Kidney capillary endothelial cell (primary cell): Measurements from ENCODE around the gene NAGLU.

Source experiments
- DNase-seq: peaks from one replicate; pipeline ENCODE4 v3.0.0-alpha.2; 2018; ENCODE audit warnings: low spot score

NAGLU gene

DNA sequence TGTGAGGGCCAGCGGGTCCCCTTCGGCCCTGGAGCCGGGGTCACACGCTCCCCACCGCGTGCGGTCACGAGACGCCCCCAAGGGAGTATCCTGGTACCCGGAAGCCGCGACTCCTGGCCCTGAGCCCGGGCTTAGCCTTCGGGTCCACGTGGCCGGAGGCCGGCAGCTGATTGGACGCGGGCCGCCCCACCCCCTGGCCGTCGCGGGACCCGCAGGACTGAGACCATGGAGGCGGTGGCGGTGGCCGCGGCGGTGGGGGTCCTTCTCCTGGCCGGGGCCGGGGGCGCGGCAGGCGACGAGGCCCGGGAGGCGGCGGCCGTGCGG is at the start of gene NAGLU:
Gene NAGLU (plus strand): TSS at position 194 of the 324 bp plus-strand sequence. CDS start 32 bp downstream, at position 226.
- DNase-seq = peak; percentile 83

DNA sequence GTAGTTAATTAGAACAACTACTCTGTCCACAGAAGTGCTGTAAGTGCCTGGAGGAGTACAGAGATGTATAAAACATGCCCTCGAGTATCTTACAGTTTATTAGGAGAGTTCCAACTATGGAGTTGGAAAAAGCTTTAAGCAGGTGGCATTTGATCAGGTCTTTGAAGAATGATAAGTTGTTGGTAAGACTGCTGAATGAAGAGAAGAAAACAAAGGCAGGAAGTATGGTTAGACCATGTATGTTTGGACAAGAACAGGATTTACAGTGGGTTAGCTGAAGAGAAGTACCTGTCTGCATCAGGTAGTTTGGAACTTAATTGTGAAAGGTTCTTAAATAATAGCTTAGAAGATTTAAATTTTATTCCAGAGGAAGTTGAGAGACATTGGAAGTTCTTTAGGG is 48.0 kb upstream of the NAGLU start:
- DNase-seq = no peak

DNA sequence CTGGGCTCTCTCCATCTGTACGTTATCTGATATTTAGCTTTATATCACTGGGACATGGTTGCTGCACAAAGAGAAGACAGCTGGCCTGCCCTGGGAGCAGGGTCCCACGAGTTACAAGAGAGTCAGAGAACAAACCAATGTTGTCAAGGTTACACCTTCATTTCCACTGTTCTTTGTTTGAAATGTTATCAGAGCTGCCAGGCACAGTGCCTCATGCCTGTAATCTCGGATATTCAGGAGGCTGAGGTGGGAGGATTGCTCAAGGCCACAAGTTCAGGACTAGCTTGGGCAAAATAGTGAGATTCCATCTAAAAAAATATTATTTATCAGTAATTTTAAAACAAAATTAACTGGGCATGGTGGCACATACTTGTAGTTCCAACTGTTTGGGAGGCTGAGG is 42.7 kb upstream of the NAGLU start:
- DNase-seq = no peak

DNA sequence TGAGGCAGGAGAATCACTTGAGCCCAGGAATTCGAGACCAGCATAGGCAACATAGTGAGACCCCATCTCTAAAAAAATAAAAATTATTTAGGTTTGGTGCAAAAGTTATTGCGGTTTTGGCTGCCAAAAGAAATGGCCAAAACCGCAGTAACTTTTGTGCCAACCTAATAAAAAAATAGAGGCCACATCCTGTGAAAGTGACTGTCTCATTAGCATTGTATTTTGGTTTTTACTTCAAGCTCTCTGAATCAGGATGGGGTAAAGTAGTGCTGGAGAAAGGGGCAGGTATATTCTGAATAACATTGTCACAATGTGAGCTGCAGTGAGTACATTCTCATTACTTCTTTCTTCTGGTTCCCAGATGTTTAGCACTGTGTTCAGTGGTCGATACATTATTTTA is 41.4 kb upstream of the NAGLU start:
- DNase-seq = no peak

DNA sequence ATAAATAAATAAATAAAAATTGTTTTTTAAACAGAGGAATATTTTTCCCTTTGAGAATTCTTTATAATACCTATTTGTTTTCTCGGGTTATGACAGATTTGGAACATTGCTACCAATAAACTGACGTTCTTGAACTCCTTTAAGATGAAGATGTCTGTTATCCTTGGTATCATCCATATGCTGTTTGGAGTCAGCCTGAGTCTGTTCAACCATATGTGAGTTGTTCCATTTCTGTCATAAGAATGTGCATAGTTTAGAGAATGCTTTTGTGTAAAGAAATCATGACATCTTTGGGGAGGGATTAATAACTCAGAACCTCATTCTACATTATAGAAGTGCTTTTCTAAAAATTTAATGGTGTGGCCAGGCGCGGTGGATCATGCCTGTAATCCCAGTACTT is 37.2 kb upstream of the NAGLU start:
- no peak for DNase-seq

DNA sequence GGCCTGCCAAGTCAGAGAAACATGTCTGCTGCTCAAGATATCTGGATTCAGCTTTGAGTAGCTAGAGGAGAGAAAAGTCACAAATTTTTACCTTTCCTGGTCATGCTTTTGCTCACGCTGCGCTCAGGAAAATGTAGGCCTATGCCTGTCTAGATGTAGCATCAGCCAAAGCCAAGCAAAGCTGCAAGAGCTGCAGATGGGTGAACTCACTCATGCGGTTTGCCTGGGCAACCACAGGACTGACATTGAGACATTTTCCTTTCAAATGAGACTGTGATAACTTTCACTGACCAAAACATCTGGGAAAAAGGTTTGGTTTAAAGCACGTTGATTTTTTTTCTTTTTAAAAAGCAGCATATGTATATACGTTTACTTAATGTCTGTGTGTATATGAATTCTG is 34.0 kb upstream of the NAGLU start:
- DNase-seq = no peak

DNA sequence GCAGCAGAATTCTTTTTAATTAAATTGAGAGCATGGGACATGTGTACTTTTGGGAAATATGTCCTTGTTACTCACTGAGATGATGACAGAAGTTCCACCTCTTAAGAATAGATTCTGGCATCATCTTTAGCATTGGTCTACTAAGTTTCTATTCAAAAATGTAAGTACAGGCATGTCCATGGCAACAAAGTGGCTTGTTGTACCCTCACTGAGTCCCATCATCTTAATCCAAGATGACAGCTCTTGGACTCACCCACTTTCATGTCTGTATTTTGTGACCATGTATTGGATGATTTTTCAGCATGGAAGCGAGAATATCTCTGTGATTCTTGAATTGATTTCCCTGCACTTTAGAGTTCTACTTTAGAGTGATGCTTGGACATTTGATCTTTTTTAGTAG is 33.1 kb upstream of the NAGLU start:
- DNase-seq = no peak

DNA sequence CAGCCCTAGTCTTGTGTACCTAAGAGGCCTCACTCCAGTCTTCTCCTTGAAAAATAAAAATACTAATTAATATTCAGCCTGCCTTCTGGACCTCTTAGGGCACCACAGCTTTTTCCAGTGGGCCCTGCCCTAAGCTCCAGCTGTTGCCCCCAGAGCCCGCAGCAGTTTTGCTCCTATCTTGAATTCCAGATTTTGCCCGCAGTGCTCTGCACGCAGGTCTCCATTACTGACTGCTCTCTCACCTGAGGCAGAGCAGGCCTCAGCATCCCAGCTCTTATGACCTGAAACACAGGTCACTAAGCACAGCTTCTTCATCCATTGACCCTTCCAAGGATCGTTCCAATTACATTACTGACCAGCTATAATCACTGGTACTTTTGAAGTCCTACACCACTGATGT is 28.4 kb upstream of the NAGLU start:
- DNase-seq = no peak

DNA sequence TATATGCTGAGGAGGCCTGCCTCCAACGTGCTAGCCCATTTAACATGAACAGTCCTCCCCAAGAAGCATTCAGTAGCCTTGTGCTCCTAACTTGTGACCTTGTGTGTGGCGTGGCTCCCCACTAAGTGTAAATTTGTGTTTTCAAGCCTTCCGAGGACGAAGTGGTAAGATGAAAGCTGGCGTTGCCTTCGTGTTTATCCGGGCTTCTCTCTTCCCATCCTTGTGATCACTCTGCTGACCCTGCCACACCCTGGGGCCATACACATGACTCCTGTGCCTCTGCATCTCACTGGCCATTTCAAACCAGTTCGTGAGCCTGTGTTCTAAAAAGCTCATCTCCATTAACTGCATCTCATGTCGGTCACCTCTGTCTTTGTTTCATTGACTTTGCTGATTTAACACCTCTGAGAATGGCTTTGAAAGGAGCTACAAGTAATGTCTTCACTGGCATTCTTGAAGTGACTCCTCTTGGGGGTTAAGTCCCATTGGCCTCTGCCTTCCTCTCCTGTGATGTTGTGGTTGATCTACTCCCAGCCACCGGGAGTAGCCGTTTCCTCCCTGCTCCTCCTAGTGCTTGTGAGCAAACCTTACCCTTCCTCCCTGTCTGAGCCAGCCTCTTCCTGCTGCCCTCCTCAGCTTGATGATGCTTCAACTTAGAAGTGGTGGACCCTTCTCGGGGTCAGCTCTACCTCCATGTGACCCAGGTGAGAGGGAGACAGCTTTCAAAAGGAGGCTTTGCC is 27.4 kb upstream of the NAGLU start:
- peak; percentile 60 for DNase-seq

DNA sequence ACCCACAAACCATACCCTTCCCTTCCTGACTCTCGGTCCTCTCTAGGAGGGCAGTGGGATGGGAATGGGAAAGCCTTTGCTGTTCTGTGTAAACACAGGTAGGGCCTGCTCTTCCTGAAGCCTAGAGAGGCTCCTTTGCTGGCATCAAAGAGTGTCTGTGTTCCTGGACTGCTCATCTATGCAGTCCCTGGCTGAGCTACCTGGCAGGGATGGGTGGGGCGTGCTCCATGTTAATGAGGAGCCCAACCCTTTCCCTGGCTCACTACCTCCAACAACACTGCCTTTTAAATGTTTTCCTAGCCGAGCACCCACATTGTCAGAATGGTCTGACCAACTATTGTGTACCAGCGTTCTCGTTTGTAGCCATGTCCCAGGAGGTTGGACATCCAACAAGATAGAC is 26.6 kb upstream of the NAGLU start:
- DNase-seq = no peak

DNA sequence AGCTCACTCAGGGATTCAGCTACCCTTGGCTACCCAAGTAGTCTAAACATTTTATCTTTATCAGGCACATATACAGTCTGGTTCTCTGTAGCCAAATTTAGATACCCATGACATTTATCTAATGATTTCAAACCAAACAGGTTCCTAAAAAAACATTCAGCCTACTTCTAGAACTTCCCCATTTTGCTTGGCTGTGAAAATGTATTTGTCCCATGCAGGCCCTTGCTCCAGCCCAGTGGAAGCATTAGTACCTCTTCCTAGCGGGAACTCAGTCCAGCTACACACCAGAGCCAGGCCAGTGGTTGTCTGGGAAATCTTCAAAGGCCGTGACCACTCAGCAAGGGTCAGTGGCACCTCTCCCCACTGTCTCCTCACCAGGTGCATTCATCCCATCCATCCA is 26.2 kb upstream of the NAGLU start:
- no peak for DNase-seq

DNA sequence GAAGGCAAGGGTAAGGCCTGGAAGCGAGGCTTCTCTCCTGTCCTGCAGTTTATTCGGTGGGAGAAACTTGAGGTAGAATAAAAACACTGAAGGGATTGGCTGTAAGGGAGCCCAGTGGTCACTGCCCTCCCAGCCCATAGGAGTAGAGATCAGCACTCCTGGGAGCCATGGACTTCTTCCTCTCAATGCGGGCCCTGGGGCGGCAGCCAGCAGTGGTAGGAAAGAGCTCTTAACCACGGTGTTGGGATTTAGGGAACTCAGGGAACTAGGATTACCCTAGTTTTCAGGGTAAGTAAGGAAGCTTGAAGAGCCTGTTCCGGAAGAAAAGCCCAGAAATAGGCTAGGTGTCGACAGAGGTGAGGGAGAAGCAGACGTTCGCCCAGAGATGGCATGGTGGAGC is 23.8 kb upstream of the NAGLU start:
- no peak for DNase-seq

DNA sequence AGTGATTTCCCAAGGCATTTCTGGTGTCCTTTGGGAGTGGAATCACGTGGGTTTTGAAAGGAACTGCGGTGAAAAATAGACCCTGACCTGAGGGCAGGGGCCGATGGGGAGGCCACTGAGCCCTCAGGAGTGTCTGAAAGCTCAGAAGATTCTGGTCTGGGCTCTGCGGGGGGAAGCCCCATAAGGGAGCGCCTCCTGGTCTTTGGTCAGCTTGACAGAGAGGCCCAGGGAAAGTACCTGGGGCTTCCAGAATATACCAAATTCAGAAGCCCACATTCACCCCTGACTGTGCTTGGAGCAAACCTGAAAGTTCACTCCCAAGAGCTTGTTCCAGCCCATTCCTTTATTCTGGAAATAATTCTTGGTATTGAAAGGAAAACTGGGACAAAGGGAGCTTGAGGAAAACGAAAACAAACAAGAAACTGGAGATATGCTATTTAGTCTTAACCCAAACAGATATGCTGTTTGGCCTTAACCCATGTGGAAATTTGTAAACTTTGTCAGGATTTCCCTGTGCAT is 23.2 kb upstream of the NAGLU start:
- DNase-seq = no peak

DNA sequence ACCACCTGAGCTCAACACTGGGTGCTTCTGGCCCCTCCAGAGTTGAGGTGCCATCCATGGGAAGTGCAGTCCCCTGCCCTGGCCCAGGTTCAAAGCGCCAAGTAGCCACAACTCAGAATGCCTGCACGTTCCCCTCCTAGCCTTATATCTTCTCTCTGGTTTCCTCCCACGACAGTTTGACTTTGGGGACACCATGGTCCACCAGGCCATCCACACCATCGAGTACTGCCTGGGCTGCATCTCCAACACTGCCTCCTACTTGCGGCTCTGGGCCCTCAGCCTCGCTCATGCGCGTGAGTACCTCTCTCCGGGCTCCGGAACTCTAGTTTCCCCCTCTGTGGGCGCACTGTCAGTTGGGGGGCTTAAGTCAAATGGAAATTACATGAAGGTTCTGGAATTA is 22.4 kb upstream of the NAGLU start:
- DNase-seq = no peak

DNA sequence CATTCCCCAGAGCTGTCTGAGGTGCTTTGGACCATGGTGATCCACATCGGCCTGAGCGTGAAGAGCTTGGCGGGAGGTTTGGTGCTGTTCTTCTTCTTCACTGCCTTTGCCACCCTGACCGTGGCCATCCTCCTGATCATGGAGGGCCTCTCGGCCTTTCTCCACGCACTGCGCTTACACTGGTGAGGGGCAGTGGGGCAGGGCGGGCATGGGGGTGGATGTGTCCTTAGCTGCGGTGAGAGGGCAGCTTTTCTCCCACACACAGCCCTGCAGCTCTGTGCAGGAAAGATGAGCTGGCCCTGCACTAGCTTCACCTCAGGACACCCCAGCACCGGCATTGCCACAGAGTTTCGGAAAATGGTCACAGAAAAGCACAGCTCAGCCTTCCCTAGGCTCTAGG is 21.8 kb upstream of the NAGLU start:
- DNase-seq = no peak

DNA sequence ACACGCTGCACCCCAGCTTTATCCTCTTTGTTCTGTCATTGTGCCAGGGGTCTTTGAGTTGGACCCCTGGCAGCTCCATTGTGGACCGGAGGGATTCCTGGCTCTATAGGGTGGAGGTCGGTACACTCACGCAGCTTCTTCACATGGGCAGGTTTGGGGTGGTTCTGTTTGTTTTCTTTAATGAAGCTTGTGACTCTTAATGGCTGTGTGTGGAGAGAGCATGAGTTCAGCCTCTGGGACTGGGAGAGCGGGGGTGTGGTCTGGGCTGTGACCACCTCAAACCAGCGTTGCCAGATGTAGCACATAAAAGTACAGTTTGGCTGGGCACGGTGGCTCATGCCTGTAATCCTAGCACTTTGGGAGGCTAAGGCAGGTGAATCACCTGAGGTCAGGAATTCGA is 21.2 kb upstream of the NAGLU start:
- DNase-seq = no peak

DNA sequence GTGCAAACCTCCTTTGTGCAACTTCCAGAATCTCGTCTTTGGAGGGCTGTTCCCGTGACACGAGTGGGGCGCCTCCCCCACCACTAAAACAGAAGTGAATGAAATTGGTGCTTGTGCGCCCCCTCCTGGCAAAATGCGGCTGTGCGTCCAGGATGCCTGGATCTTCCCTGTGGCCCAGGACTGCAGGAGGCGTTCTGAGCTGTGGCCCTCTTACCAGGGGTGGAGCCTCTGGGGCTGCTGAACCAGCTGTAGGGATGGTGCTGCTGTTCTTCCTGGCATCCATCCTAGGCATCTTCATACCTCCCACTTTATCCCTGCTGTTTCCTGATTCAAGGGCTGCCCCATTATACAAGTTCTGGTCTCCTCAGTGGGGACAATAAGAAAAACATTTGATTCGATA is 18.5 kb upstream of the NAGLU start:
- peak; percentile 83 for DNase-seq

DNA sequence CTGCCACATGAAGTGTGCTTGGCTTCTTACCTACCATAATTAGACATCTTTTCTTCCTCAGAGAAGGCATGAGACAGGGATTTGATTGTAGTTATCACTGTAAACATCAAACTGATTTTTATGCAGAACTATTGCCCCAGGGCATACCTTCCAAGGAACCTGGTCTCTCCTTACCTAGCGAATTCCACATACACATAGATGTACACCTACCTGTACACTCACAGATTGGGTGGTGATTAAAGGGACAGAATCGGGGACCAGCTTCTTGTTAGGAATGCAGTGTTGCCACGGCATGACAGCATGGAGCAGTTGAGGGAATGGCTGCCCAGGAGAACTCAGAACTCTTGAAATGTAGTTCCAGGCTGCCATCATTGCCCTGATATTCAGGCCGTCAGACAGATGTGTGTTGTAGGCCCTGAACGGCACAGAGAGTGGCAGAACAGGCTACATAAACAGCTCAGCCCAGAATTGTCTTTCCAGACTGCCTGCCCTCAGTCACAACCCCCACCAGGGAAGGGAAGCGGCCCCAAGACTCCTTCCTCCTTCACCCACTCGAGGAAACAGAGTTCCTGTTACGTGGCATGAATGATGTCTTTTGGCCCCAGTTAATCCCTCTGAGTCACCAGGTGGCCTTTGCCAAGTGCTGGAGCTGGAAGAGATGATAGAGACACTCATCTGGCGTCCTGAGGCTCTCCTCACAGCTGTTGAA is 17.8 kb upstream of the NAGLU start:
- peak; percentile 99 for DNase-seq

DNA sequence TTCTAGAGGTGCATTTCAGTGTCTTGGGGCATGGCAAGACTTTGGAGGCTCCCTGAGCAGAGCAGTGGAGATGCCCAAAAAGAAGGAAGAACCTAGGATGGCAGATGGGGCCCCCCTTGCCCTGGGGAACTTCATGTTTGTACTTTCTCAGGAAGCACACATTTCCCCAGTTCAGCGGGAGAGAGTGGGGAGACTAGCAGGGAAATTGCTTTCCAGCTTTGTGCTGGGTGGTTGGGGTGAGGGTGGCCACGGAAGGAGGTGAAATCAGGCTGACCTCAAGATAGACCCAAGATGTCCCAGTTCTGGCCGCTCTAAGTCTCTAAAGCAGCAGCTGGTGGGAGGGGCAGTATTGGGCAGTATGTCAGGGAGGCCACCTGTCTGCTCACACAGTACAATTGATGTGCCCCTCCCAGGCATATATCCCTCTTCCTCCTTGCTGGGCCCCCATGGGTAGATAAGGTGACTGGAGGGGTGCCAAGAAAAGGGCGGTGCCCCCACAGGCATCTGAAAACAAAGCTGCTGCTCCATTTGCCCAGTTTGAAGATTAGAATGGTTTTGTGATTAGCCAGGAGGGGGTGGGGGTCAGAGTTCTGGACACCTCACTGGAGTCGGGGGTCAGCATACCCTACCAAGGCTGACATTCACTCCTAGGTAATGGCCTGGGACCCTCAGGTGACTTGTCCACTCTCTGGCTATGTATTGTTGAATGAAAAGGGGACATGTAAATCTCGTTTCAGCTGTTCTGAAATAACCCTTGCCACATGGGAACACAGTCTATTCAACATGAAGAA is 17.1 kb upstream of the NAGLU start:
- peak; percentile 62 for DNase-seq

DNA sequence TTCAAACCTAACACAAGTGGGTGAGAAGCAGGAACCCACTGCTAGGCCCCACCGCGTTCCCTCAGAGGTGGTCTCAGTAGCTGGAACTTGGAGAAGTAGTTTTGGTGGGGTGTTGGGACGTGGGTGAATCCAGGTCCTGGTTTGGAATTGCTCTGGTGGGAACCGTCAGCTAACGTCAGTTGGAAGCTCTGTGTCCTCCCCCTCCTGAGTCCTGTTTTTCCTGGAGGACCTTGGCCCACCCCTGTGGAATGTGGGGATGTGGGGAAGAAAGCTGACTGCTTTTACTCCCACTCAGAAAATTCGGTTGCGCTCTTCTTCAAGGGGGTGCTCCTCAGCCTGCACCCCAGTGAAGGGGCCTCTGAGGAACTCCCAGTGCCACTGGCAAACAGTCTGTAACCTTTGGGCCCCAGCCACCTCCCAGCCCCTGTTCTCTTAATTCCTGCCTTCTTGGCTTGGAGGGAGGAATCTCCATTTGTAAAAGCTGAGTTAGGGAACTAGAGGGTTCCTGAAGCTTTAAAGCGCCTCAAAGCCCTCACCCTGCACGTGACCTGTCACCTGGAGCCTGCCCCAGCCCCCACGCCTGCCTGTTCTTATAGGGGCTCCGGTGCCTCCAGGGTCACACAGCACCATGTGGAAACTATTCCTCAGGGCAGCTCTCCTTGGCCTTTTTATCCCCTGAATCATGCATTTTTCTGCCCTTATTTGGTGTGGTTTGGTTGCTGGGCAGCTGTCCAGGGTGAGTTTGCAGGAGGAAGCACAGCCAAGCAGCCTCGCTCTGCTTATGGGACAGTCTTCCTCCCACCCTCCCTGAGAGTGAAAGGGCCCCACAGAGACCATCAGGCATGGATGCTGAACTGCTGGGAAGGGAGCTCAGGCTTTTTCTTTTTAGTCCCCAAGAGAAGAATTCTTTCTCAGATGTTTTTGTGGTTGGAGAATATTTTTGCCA is 16.2 kb upstream of the NAGLU start:
- peak; percentile 98 for DNase-seq

DNA sequence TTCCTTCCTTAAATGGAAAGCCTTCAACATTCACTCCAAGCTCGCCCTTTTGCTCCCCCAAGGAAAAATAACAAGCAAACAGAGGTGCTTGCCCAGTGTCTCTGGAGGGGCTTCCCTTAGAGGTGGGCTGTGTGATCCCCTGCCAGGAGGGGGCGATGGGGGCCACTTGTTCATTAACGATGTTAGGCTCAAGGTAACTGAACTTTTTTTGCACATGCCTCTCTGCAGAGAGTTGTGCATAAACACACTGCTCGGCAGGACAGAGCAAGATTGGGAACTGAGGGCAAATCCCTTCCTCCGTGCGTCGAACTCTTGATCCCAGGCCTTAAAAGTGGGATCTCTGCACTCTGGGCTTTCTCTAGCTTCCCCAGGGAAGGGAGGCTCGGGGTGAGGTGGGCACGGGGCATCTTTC is 15.5 kb upstream of the NAGLU start:
- no peak for DNase-seq

DNA sequence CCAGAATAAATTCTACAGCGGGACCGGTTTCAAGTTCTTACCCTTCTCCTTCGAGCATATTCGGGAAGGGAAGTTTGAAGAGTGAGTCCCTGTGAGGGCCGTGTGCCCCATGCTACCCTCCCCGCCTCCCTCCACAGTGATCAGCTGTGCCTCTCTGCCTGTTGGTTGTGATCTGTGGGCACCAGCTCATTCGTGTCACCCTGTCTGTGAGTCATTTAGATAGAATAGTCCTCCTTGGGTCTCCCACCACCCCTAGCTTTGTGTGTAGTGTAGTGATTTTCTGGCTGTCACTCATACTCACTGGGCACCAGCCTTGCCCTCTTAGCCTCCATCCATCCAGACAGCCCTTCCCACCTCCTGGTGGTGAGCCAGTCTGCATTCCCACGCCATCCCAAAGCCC is 15.0 kb upstream of the NAGLU start:
- DNase-seq = peak; percentile 18
